LNCAP (cell line): ENCODE results near the gene SMARCAL1.

Experiments
- CTCF ChIP-seq: fragments of 450-650 bp; IDR thresholded peaks from 2 replicates; pipeline ENCODE4 v1.5.1; 2017; ENCODE audit warnings: mild to moderate bottlenecking

The SMARCAL1 gene

DNA sequence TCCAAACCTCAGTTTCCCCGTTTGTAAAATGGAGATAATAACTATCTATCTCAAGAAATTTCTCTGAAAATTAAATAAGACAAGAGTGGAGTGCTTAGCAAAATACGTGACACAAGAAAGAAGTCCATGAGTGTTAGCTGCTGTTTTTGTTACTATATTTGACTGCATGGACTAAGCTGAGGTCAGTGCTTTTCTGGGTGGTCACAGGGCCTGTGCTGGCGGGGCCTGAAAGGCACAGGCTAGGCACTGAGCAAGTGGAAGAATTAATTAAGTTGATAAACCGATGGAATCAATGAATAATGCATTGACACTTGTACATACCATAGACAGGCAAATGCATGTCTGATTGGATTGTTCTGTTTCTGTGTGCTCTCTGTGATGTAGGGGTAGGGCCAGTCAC, 113.7 kb downstream of the SMARCAL1 start:
- no peak for TF ChIP-seq CTCF

DNA sequence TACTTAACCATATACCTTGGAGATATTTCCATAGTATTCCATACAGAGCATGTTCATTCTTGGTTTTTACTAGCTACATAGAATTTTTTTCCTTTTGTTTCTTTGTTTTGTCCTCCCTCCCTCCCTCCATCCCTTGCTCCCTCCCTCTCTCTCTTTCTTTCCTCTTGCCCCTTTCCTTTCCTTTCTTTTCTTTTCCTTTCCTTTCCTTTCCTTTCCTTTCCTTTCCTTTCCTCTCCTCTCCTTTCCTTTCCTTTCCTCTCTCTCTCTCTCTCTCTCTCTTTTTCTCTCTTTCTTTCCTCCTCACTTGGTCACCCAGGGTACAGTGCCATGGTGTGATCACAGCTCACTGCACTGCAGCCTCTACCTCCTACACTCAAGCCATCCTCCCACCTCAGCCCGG, 114.7 kb downstream of the SMARCAL1 start:
- no peak for TF ChIP-seq CTCF

- TF ChIP-seq CTCF: no peak
Measured at GRCh38 chr2:216527600-216527999, 115.3 kb downstream of the SMARCAL1 start.

- no peak for TF ChIP-seq CTCF
Measured at GRCh38 chr2:216532562-216532961, 120.3 kb downstream of the SMARCAL1 start.
